HG02973 (cell line): ENCODE results near the gene ABHD6.
"Not testable (repeated sequence)": the region's sequence is repeated elsewhere in the genome, so short reads cannot be mapped to it uniquely, and the experiment has no call there.

Source experiments
- ATAC-seq: cut with Tn5 transposase; IDR thresholded peaks from one replicate; pipeline ENCODE4 v1.9.1; 2021; ENCODE audit warnings: moderate library complexity; ENCODE audit not compliant: unreplicated experiment

Gene ABHD6

GRCh38 chr3:58241306-58242044 is 3.9 kb downstream of the ABHD6 start:
- no peak for ATAC-seq

GRCh38 chr3:58242340-58242739 is 4.7 kb downstream of the ABHD6 start:
- no peak for ATAC-seq

- not testable (repeated sequence) for ATAC-seq
Measured at GRCh38 chr3:58242860-58243259, 5.3 kb downstream of the ABHD6 start.

GRCh38 chr3:58243976-58244585 is 6.5 kb downstream of the ABHD6 start:
- ATAC-seq, result no peak

GRCh38 chr3:58246148-58247047 is 8.8 kb downstream of the ABHD6 start:
- no peak for ATAC-seq

- no peak for ATAC-seq
Measured at GRCh38 chr3:58249358-58250092, 11.9 kb downstream of the ABHD6 start.

- ATAC-seq, result no peak
Measured at GRCh38 chr3:58250093-58250707, 12.6 kb downstream of the ABHD6 start.

- ATAC-seq, result no peak
Measured at GRCh38 chr3:58251631-58252035, 14.0 kb downstream of the ABHD6 start.

- ATAC-seq, result no peak
Measured at GRCh38 chr3:58254144-58254543, 16.6 kb downstream of the ABHD6 start.

- ATAC-seq, result no peak
Measured at GRCh38 chr3:58256061-58256460, 18.5 kb downstream of the ABHD6 start.

- no peak for ATAC-seq
Measured at GRCh38 chr3:58256511-58256910, 18.9 kb downstream of the ABHD6 start.

- no peak for ATAC-seq
Measured at GRCh38 chr3:58258392-58259055, 20.9 kb downstream of the ABHD6 start.

- no peak for ATAC-seq
Measured at GRCh38 chr3:58260261-58260731, 22.7 kb downstream of the ABHD6 start.

- ATAC-seq, result no peak
Measured at GRCh38 chr3:58260733-58261132, 23.1 kb downstream of the ABHD6 start.

- peak; percentile 78 for ATAC-seq
Measured at GRCh38 chr3:58261954-58262666, 24.5 kb downstream of the ABHD6 start.

- no peak for ATAC-seq
Measured at GRCh38 chr3:58266577-58266976, 29.0 kb downstream of the ABHD6 start.

- ATAC-seq, result not testable (repeated sequence)
Measured at GRCh38 chr3:58267543-58267942, 30.0 kb downstream of the ABHD6 start.

- no peak for ATAC-seq
Measured at GRCh38 chr3:58269356-58269755, 31.8 kb downstream of the ABHD6 start.

- no peak for ATAC-seq
Measured at GRCh38 chr3:58270485-58270884, 32.9 kb downstream of the ABHD6 start.
